Panc1 (cell line): ENCODE results near the gene MTRFR.

Source experiments
- POLR2AphosphoS5 ChIP-seq: IDR thresholded peaks from 2 replicates; pipeline ENCODE4 v1.6.1; 2012; ENCODE audit warnings: mild to moderate bottlenecking, low read depth, low read length, moderate library complexity
- TCF7L2 ChIP-seq: IDR thresholded peaks from 2 replicates; pipeline ENCODE4 v1.6.1; 2011; ENCODE audit warnings: mild to moderate bottlenecking, low read depth, low read length, inconsistent platforms
- TF ChIP-seq, protein P1 (sequence below): fragments of 450-650 bp; IDR thresholded peaks from 2 replicates; pipeline ENCODE4 v1.5.1; 2017; ENCODE audit warnings: mild to moderate bottlenecking

DNA sequence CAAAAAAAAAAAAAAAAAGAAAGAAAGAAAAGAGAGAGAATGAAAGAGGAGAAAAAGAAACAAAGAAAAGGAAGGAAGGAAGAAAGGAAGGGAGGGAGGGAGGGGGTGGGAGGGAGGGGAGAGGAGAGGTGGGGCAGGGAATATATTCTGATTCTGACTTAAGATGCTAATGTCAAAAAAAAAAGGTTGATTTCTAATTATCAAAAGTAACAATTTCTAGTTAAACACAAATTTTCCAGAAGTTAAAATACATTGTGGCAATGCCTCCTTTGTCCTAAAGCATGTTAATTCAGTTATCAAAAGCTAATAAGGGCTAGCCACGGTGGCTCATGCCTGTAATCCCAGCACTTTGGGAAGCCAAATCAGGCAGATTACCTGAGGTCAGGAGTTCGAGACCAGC lies 7.8 kb upstream of the MTRFR start:
- TF ChIP-seq, protein P1, sequence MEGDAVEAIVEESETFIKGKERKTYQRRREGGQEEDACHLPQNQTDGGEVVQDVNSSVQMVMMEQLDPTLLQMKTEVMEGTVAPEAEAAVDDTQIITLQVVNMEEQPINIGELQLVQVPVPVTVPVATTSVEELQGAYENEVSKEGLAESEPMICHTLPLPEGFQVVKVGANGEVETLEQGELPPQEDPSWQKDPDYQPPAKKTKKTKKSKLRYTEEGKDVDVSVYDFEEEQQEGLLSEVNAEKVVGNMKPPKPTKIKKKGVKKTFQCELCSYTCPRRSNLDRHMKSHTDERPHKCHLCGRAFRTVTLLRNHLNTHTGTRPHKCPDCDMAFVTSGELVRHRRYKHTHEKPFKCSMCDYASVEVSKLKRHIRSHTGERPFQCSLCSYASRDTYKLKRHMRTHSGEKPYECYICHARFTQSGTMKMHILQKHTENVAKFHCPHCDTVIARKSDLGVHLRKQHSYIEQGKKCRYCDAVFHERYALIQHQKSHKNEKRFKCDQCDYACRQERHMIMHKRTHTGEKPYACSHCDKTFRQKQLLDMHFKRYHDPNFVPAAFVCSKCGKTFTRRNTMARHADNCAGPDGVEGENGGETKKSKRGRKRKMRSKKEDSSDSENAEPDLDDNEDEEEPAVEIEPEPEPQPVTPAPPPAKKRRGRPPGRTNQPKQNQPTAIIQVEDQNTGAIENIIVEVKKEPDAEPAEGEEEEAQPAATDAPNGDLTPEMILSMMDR: no peak
- no peak for TF ChIP-seq TCF7L2
- no peak for TF ChIP-seq POLR2AphosphoS5
